Sigmoid colon (tissue), 4 donors: ENCODE data around the gene PSMA4.

Source experiments
- CTCF ChIP-seq, 4 experiments: fragments of 450-650 bp in 3 of 4; fragments of 200-600 bp in 1 of 4; IDR thresholded peaks; one replicate each; pipeline ENCODE4 v1.5.1; 2016 to 2019; ENCODE audit warnings: antibody characterized with exemption in 4 of 4, mild to moderate bottlenecking in 3 of 4, moderate library complexity in 2 of 4
- EP300 ChIP-seq, 4 donors: sonication (generic); formaldehyde crosslinking; IDR thresholded peaks; one replicate each; pipeline ENCODE4 v1.6.1; 2017; ENCODE audit warnings: antibody characterized with exemption in 4 of 4
- POLR2A ChIP-seq, 2 donors: fragments of 450-650 bp; IDR thresholded peaks; one replicate each; pipeline ENCODE4 v1.6.1; 2016; ENCODE audit warnings: antibody characterized with exemption in 2 of 2, mild to moderate bottlenecking in 2 of 2, moderate library complexity in 2 of 2

- TF ChIP-seq POLR2A (IDR thresholded peaks at IDR 0.05) (no peak), CTCF (IDR thresholded peaks at IDR 0.05) (no peak), EP300 (IDR thresholded peaks at IDR 0.05) (no peak)
These were observed 58.1 kb downstream of the PSMA4 start for GRCh38 chr15:78598348-78598747.
